Loucy (cell line): ENCODE data around the gene ZNF384.

Experiments used
- H2AFZ ChIP-seq: fragments of 200-600 bp; sonication (generic); 2 replicates; pipeline ENCODE4 v1.6.0; 2016; ENCODE audit warnings: antibody characterized with exemption, mild to moderate bottlenecking, low read length, moderate library complexity
- H3F3A ChIP-seq: fragments of 200-600 bp; 2 replicates; pipeline ENCODE4 v1.6.0; 2016; ENCODE audit warnings: antibody characterized with exemption, low read depth, mild to moderate bottlenecking
- H3K27me3 ChIP-seq: fragments of 200-600 bp; sonication (generic); 2 replicates; pipeline ENCODE4 v1.6.1; 2014; ENCODE audit warnings: low read length, mild to moderate bottlenecking; ENCODE audit not compliant: insufficient read depth, poor library complexity, severe bottlenecking
- H3K36me3 ChIP-seq: fragments of 200-600 bp; sonication (generic); 2 replicates; pipeline ENCODE4 v1.6.1; 2016; ENCODE audit warnings: low read length; ENCODE audit not compliant: insufficient read depth
- H3K4me1 ChIP-seq: fragments of 200-600 bp; sonication (generic); 2 replicates; pipeline ENCODE4 v1.5.1; 2014; ENCODE audit warnings: low read length, mild to moderate bottlenecking; ENCODE audit not compliant: insufficient read depth, poor library complexity, severe bottlenecking
- H3K4me2 ChIP-seq: fragments of 200-600 bp; sonication (generic); 2 replicates; pipeline ENCODE4 v1.6.0; 2014; ENCODE audit warnings: antibody characterized with exemption, low read length, low read depth, mild to moderate bottlenecking; ENCODE audit not compliant: poor library complexity, severe bottlenecking
- H3K4me3 ChIP-seq: fragments of 200-600 bp; sonication (generic); 2 replicates; pipeline ENCODE4 v1.5.1; 2014; ENCODE audit warnings: low read length, mild to moderate bottlenecking, mixed read lengths; ENCODE audit not compliant: poor library complexity, severe bottlenecking
- H3K79me2 ChIP-seq: fragments of 200-600 bp; sonication (generic); 2 replicates; pipeline ENCODE4 v1.6.1; 2014; ENCODE audit warnings: low read length; ENCODE audit not compliant: insufficient read depth
- H3K9ac ChIP-seq: fragments of 200-600 bp; sonication (generic); 2 replicates; pipeline ENCODE4 v1.6.0; 2014; ENCODE audit warnings: mild to moderate bottlenecking, low read depth, low read length, moderate library complexity; ENCODE audit not compliant: poor library complexity, severe bottlenecking
- H3K9me2 ChIP-seq: fragments of 200-600 bp; sonication (generic); replicated peaks from 2 replicates; pipeline ENCODE4 v1.6.1; 2016; ENCODE audit warnings: low read depth, low read length, mixed read lengths
- H3K9me3 ChIP-seq: fragments of 200-600 bp; sonication (generic); 2 replicates; pipeline ENCODE4 v1.6.1; 2014; ENCODE audit warnings: mild to moderate bottlenecking, antibody characterized with exemption, low read length, low read depth; ENCODE audit not compliant: insufficient read depth
- H4K20me1 ChIP-seq: fragments of 200-600 bp; sonication (generic); 2 replicates; pipeline ENCODE4 v1.6.0; 2014; ENCODE audit warnings: antibody characterized with exemption, low read length, mild to moderate bottlenecking; ENCODE audit not compliant: insufficient read depth, poor library complexity, severe bottlenecking
- EZH2phosphoT487 ChIP-seq: fragments of 200-600 bp; IDR thresholded peaks from 2 replicates; pipeline ENCODE4 v1.6.1; 2018; ENCODE audit warnings: antibody characterized with exemption, mild to moderate bottlenecking, moderate library complexity, borderline replicate concordance
- TF ChIP-seq, protein P1 (sequence below): fragments of 200-600 bp; sonication (generic); conservative IDR thresholded peaks from 2 replicates; pipeline ENCODE4 v1.5.1; 2014; ENCODE audit warnings: mild to moderate bottlenecking, antibody characterized with exemption, low read length

The ZNF384 gene

DNA sequence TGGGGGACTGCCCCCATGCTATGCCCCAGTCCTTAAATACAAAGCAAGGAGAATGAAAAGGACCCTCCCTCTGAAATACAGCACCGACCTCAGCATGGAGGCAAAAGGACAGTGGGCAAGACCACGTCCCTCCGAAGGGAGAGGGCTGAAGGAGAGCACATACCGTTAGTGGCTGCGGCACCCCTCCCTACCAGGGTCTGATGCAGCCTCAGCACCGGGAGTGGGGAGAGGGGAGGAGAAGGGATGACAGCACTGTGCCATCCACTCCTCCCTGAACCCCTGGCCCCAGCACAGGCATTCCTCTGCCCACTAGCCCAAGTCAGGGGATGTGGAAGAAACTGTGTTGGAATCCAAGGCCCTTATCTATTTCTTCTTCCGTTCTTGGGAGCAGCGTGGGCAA is 38.3 kb downstream of the ZNF384 start:
- H3K9me2 ChIP-seq: no peaks in the 10 kb centered on the region
- H3K4me2 ChIP-seq: no peak overlapping the region
- H3K4me3 ChIP-seq: no peak overlapping the region
- H2AFZ ChIP-seq: no peak overlapping the region
- H3K4me1 ChIP-seq: no peaks in the 10 kb centered on the region
- no peaks in the 10 kb centered on the region for H4K20me1 ChIP-seq
- no peaks in the 10 kb centered on the region for H3K27me3 ChIP-seq
- TF ChIP-seq, protein P1, sequence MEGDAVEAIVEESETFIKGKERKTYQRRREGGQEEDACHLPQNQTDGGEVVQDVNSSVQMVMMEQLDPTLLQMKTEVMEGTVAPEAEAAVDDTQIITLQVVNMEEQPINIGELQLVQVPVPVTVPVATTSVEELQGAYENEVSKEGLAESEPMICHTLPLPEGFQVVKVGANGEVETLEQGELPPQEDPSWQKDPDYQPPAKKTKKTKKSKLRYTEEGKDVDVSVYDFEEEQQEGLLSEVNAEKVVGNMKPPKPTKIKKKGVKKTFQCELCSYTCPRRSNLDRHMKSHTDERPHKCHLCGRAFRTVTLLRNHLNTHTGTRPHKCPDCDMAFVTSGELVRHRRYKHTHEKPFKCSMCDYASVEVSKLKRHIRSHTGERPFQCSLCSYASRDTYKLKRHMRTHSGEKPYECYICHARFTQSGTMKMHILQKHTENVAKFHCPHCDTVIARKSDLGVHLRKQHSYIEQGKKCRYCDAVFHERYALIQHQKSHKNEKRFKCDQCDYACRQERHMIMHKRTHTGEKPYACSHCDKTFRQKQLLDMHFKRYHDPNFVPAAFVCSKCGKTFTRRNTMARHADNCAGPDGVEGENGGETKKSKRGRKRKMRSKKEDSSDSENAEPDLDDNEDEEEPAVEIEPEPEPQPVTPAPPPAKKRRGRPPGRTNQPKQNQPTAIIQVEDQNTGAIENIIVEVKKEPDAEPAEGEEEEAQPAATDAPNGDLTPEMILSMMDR: no peak
- TF ChIP-seq EZH2phosphoT487: no peak
- no peaks in the 10 kb centered on the region for H3F3A ChIP-seq
- no peaks in the 10 kb centered on the region for H3K79me2 ChIP-seq
- H3K9ac ChIP-seq: no peak overlapping the region
- peaks cover 21% of the 10 kb centered on the region; the same call in 1 of the 2 replicates for H3K36me3 ChIP-seq
- no peaks in the 10 kb centered on the region for H3K9me3 ChIP-seq

DNA sequence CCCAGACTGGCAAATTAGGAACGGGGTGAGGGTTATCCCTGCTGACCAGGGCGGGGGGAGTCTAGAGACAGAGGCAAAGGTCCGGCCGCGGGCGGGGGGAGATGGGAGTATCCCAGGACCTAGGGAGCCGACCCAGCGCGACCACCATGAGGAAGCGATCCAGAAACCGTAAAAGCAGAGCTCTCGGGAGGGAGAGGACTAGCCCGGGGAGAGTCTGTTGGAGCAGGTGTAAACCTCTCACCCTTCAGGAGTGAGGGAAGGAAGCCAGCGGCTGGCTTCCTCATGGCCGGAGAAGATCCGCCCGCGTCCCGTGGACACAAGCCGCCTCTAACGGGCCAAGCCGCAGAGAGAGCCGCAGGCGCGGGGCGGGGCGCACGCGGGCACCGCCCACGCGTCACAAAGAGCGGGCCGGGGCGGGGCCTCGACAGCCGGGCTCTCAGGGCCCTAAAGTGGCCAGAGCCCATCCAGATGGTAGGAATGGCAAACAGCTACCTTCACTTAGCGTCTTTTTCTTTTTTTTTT is 42.0 kb downstream of the ZNF384 start, which contains the start of gene ACRBP:
ACRBP (minus strand) TSS at position 350 of the 522 bp plus-strand sequence; CDS start at position 284, 66 bp downstream.
- Histone ChIP-seq H3K36me3 (peaks cover 12% of the 10 kb centered on the region; the same call in 1 of the 2 replicates), H3K27me3 (no peaks in the 10 kb centered on the region), H3K79me2 (no peaks in the 10 kb centered on the region), H2AFZ (no peak within 1 kb of the TSS), H3K4me2 (no peak within 1 kb of the TSS), H3F3A (no peaks in the 10 kb centered on the region), H3K4me3 (no peak within 1 kb of the TSS), H3K4me1 (peaks cover 17% of the 10 kb centered on the region), H3K9me2 (no peaks in the 10 kb centered on the region), H3K9ac (no peak within 1 kb of the TSS), H4K20me1 (no peaks in the 10 kb centered on the region), H3K9me3 (no peaks in the 10 kb centered on the region)
- TF ChIP-seq EZH2phosphoT487: no peak
- TF ChIP-seq, protein P1: no peak

DNA sequence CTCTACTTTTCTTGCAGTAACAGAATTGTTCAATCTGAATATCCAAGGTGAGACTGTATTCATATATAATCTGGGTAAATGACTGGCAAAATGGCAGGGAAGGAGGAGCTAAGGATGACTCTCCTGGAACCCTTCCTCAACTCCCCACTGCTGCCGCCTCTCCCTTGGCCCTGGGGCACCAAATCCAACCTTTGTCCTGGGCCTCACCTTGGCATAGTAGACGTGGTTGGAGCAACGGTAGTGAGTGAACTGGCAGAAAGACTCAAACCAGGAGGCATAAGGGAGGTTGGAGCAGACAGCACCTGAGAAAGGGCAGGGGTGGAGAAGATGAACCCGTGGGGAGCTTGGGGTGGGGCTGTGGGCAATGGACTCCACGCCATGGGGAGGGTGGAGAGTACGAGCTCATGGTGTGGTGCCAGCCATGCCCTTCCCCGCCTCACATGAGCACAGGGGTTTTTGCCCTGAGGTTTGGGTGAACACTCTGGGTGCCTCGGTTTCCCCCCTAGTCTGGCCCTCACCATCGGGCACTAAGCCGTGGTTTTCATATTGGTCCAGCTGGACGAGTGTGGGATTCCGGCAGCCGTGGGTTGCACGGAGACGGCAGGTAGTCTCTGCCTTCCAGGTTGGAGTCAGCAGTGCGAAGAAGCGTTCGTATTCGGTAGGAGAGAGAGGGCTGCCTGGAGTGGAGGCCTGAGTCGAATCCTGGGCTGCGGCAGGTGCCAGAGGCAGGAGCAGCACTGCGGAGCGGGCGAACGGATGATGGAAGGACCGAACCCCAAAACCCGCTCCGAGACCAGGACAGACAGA is 42.7 kb downstream of the ZNF384 start:
- Histone ChIP-seq H3K4me3 (no peak overlapping the region), H3K79me2 (no peaks in the 10 kb centered on the region), H3K36me3 (peaks cover 10% of the 10 kb centered on the region; the same call in 1 of the 2 replicates), H3K9ac (no peak overlapping the region), H3K9me2 (no peaks in the 10 kb centered on the region), H3K27me3 (no peaks in the 10 kb centered on the region), H2AFZ (no peak overlapping the region), H4K20me1 (no peaks in the 10 kb centered on the region), H3K9me3 (no peaks in the 10 kb centered on the region), H3K4me2 (no peak overlapping the region), H3F3A (no peaks in the 10 kb centered on the region), H3K4me1 (peaks cover 17% of the 10 kb centered on the region)
- TF ChIP-seq, protein P1: no peak
- TF ChIP-seq EZH2phosphoT487: no peak
